ENCODE data around the gene GLIS2.

DNA sequence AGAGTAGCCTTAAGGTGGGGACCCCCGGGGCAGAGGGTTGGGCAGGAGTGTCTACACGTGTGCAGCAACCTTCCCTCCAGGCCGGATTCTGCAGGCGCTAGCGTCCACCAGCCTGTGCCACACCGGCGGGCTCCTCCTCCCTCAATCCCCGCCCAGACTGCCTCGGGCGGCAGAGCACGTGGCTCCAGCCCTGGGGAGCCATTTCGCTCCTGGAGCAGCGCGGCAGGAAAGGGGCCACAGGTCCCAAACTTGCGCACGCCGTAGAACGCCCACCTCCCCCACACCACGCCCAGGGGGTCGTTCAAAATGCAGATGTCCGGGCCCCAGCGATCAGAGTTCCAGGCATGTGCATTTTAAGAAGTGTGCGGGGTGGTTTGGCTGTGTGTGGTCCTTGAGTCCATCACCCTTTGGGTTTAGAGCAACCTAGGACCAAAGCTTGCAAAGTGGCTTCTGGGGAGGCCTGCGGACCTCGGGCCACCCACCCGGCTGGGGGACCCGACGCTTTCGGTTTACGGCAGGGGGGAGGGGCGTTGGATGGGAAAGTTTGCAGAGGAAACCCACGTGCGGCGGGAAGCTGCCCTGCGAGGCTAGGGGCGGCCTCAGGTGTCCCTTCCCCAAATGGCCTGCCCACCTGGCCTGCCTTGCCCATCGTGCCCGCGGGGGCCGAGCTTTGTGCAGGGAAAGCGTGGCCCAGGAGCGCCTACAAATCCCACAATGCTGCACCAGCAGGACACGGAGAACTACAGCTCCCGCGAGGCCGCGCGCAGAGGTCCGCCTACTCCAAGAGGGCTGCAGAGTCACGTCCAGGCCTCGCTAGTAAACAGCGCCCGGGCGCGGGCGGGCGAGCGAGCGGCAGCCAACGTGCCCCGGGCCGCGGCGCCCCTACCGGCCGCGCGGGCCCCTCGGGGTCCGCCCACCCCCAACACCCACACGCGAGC is 44.4 kb upstream of the GLIS2 start:
- TF ChIP-seq, protein P1, sequence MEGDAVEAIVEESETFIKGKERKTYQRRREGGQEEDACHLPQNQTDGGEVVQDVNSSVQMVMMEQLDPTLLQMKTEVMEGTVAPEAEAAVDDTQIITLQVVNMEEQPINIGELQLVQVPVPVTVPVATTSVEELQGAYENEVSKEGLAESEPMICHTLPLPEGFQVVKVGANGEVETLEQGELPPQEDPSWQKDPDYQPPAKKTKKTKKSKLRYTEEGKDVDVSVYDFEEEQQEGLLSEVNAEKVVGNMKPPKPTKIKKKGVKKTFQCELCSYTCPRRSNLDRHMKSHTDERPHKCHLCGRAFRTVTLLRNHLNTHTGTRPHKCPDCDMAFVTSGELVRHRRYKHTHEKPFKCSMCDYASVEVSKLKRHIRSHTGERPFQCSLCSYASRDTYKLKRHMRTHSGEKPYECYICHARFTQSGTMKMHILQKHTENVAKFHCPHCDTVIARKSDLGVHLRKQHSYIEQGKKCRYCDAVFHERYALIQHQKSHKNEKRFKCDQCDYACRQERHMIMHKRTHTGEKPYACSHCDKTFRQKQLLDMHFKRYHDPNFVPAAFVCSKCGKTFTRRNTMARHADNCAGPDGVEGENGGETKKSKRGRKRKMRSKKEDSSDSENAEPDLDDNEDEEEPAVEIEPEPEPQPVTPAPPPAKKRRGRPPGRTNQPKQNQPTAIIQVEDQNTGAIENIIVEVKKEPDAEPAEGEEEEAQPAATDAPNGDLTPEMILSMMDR (IDR thresholded peaks at IDR 0.05), result peak in 1 of 4 experiments; percentile 6
- TF ChIP-seq POLR2A (IDR thresholded peaks at IDR 0.05), result peak; percentile 41 to 51
- peak; percentile 36 for TF ChIP-seq POLR2AphosphoS5 (IDR thresholded peaks at IDR 0.05)
- no peak for TF ChIP-seq EP300 (IDR thresholded peaks at IDR 0.05)

Data from gastroesophageal sphincter (tissue), 3 donors.